Uterus (tissue), 4 donors: Measurements from ENCODE around the gene P4HA2. TPM values are rescaled to one million over a fixed set of nuclear protein-coding genes. Genes with fewer than 3 reads are reported as not detected.

Experiments
- DNase-seq, 2 donors: peaks; one replicate each; pipeline ENCODE4 v3.0.0-alpha.2; 2019 to 2020
- H3K27ac ChIP-seq, 2 donors: fragments of 200-600 bp; sonication (generic); 1 replicate in 1 of 2; 2 replicates in 1 of 2; pipeline ENCODE4 v1.5.1; 2016 to 2018
- H3K27me3 ChIP-seq, 2 donors: fragments of 200-600 bp; sonication (generic); one replicate each; pipeline ENCODE4 v1.5.1; 2018 to 2019; ENCODE audit warnings: control low read depth in 1 of 2
- H3K36me3 ChIP-seq, 2 donors: fragments of 200-600 bp; sonication (generic); one replicate each; pipeline ENCODE4 v1.5.1; 2019; ENCODE audit warnings: control low read depth in 1 of 2
- H3K4me1 ChIP-seq, 2 donors: fragments of 200-600 bp; sonication (generic); one replicate each; pipeline ENCODE4 v1.5.1; 2018 to 2019; ENCODE audit warnings: control low read depth in 1 of 2
- H3K4me3 ChIP-seq, 2 donors: fragments of 200-600 bp; sonication (generic); 1 replicate in 1 of 2; 2 replicates in 1 of 2; pipeline ENCODE4 v1.5.1; 2018 to 2019; ENCODE audit warnings: mild to moderate bottlenecking in 1 of 2
- H3K9me3 ChIP-seq, 2 donors: fragments of 200-600 bp; sonication (generic); one replicate each; pipeline ENCODE4 v1.5.1; 2019; ENCODE audit warnings: control low read depth in 1 of 2
- CTCF ChIP-seq, 4 experiments: fragments of 200-600 bp in 2 of 4; fragments of 450-650 bp in 2 of 4; sonication (generic) in 2 of 4; IDR thresholded peaks; one replicate each; pipeline ENCODE4 v1.5.1; 2016 to 2019; ENCODE audit warnings: antibody characterized with exemption in 4 of 4, mild to moderate bottlenecking in 2 of 4, moderate library complexity in 1 of 4
- POLR2A ChIP-seq, 2 donors: fragments of 450-650 bp; IDR thresholded peaks; one replicate each; pipeline ENCODE4 v1.6.1; 2016; ENCODE audit warnings: antibody characterized with exemption in 2 of 2, mild to moderate bottlenecking in 1 of 2, moderate library complexity in 1 of 2
- intact Hi-C: fragments of 100-400 bp; cut with DNase I; formaldehyde crosslinking; loops from one replicate; pipeline ENCODE4 v1.15.1; 2023; ENCODE audit warnings: low total_unique reads
- total RNA-seq, 4 donors: library from RNA; depleted of rRNA in 3 of 4; stranded (reverse); fragments of >200 nt in 3 of 4; gene quantifications; one replicate each; pipeline versions ENCODE4 v1.1.0 to v1.2.4, GENCODE V29; 2014 to 2023
- donor health status: DM: yes; HTN: yes; CAD: no.

Gene P4HA2
- total RNA-seq, 4 donors from 2014 or later: 19.4 to 112 (median 85.2) TPM

GRCh38 chr5:132243366-132243977 is 15.8 kb upstream of the P4HA2 start:
- TF ChIP-seq CTCF (IDR thresholded peaks at IDR 0.05) (no peak), POLR2A (IDR thresholded peaks at IDR 0.05) (no peak)
- Histone ChIP-seq H3K36me3 (no peaks in the 10 kb centered on the region), H3K27ac (no peak overlapping the region), H3K27me3 (no peaks in the 10 kb centered on the region), H3K9me3 (peaks cover 0 to 3% of the 10 kb centered on the region in 2 donors), H3K4me1 (no peaks in the 10 kb centered on the region), H3K4me3 (no peak overlapping the region)
- DNase-seq: peak in 1 of 2 donors; percentile 6
- intact Hi-C loops: no loop called here

GRCh38 chr5:132239776-132240175 is 12.1 kb upstream of the P4HA2 start:
- DNase-seq: peak; percentile 3 to 5
- intact Hi-C loops: no loop called here
- Histone ChIP-seq H3K4me3 (no peak overlapping the region), H3K27me3 (no peaks in the 10 kb centered on the region), H3K27ac (no peak overlapping the region), H3K4me1 (no peaks in the 10 kb centered on the region), H3K36me3 (no peaks in the 10 kb centered on the region), H3K9me3 (peaks cover 0 to 3% of the 10 kb centered on the region in 2 donors)
- TF ChIP-seq CTCF (IDR thresholded peaks at IDR 0.05) (no peak), POLR2A (IDR thresholded peaks at IDR 0.05) (no peak)

GRCh38 chr5:132238901-132239500 is 11.3 kb upstream of the P4HA2 start:
- peak; percentile 8 for DNase-seq

GRCh38 chr5:132238169-132238744 is 10.6 kb upstream of the P4HA2 start:
- peak; percentile 79 to 88 for DNase-seq
- Histone ChIP-seq H3K9me3 (no peaks in the 10 kb centered on the region), H3K36me3 (no peaks in the 10 kb centered on the region), H3K4me3 (no peak overlapping the region), H3K4me1 (no peaks in the 10 kb centered on the region), H3K27ac (peak overlapping the region in 1 of 2 donors; percentile 39), H3K27me3 (no peaks in the 10 kb centered on the region)
- peak; percentile 76 to 90 (median 82) for TF ChIP-seq CTCF (IDR thresholded peaks at IDR 0.05)
- TF ChIP-seq POLR2A (IDR thresholded peaks at IDR 0.05): no peak
- intact Hi-C loops: no loop called here

More at GRCh38 chr5:132238901-132239500, 11.3 kb upstream of the P4HA2 start:
- H3K9me3 ChIP-seq: peaks cover 0 to 3% of the 10 kb centered on the region in 2 donors
- no peaks in the 10 kb centered on the region for H3K27me3 ChIP-seq
- intact Hi-C loops: no loop called here
- H3K4me1 ChIP-seq: no peaks in the 10 kb centered on the region
- H3K36me3 ChIP-seq: no peaks in the 10 kb centered on the region
- H3K27ac ChIP-seq: no peak overlapping the region
- H3K4me3 ChIP-seq: no peak overlapping the region
- TF ChIP-seq CTCF (IDR thresholded peaks at IDR 0.05): no peak
- no peak for TF ChIP-seq POLR2A (IDR thresholded peaks at IDR 0.05)

GRCh38 chr5:132237670-132238069 is 10.0 kb upstream of the P4HA2 start:
- peak in 1 of 2 donors; percentile 5 for DNase-seq
- Histone ChIP-seq H3K27ac (no peak overlapping the region), H3K9me3 (no peaks in the 10 kb centered on the region), H3K36me3 (no peaks in the 10 kb centered on the region), H3K4me3 (no peak overlapping the region), H3K4me1 (no peaks in the 10 kb centered on the region), H3K27me3 (no peaks in the 10 kb centered on the region)
- TF ChIP-seq POLR2A (IDR thresholded peaks at IDR 0.05): no peak
- TF ChIP-seq CTCF (IDR thresholded peaks at IDR 0.05): no peak
- intact Hi-C loops: no loop called here
